GM12865 (cell line): ENCODE measurements around the gene STT3B.

ENCODE experiments used
- DNase-seq: peaks from one replicate; pipeline ENCODE4 v3.0.0; 2010; ENCODE audit warnings: low read depth
- H3K4me3 ChIP-seq: 2 replicates; pipeline ENCODE4 v1.5.1; 2011; ENCODE audit warnings: mild to moderate bottlenecking, low read depth, low read length, control low read depth
- CTCF ChIP-seq: IDR thresholded peaks from 2 replicates; pipeline ENCODE4 v1.5.1; 2011; ENCODE audit warnings: low read length, control low read depth, low read depth, inconsistent platforms; ENCODE audit not compliant: insufficient read depth; ENCODE audit errors: missing control alignments

Gene STT3B

GRCh38 chr3:31635545-31635944 is 102.8 kb downstream of the STT3B start:
- peak; percentile 7 for DNase-seq
- no peak for TF ChIP-seq CTCF
- H3K4me3 ChIP-seq, result no peak overlapping the region

GRCh38 chr3:31636049-31636448 is 103.3 kb downstream of the STT3B start:
- DNase-seq, result no peak
- no peak for TF ChIP-seq CTCF
- H3K4me3 ChIP-seq, result no peak overlapping the region

- no peak for DNase-seq
- TF ChIP-seq CTCF, result no peak
- H3K4me3 ChIP-seq, result no peak overlapping the region
These were observed 104.1 kb downstream of the STT3B start for GRCh38 chr3:31636694-31637442.

- H3K4me3 ChIP-seq, result no peak overlapping the region
- no peak for DNase-seq
- TF ChIP-seq CTCF, result no peak
These were observed 107.1 kb downstream of the STT3B start for GRCh38 chr3:31639828-31640227.

- H3K4me3 ChIP-seq, result no peak overlapping the region
- no peak for TF ChIP-seq CTCF
- no peak for DNase-seq
These were observed 112.5 kb downstream of the STT3B start for GRCh38 chr3:31645256-31645655.

GRCh38 chr3:31648286-31648968 is 115.7 kb downstream of the STT3B start:
- no peak for DNase-seq
- no peak overlapping the region for H3K4me3 ChIP-seq
- no peak for TF ChIP-seq CTCF
